ENCODE measurements around the gene CHTF18. TPM values are rescaled to one million over a fixed set of nuclear protein-coding genes. Genes with fewer than 3 reads are reported as not detected.
"Not testable (repeated sequence)": the region's sequence is repeated elsewhere in the genome, so short reads cannot be mapped to it uniquely, and the experiment has no call there.

Gene CHTF18
- 5.6 TPM for total RNA-seq
- long read RNA-seq, partial matches to known transcripts: 4 of 5 reads
- long read RNA-seq, other reads (novel, unspliced or antisense): 1 of 5 reads

DNA sequence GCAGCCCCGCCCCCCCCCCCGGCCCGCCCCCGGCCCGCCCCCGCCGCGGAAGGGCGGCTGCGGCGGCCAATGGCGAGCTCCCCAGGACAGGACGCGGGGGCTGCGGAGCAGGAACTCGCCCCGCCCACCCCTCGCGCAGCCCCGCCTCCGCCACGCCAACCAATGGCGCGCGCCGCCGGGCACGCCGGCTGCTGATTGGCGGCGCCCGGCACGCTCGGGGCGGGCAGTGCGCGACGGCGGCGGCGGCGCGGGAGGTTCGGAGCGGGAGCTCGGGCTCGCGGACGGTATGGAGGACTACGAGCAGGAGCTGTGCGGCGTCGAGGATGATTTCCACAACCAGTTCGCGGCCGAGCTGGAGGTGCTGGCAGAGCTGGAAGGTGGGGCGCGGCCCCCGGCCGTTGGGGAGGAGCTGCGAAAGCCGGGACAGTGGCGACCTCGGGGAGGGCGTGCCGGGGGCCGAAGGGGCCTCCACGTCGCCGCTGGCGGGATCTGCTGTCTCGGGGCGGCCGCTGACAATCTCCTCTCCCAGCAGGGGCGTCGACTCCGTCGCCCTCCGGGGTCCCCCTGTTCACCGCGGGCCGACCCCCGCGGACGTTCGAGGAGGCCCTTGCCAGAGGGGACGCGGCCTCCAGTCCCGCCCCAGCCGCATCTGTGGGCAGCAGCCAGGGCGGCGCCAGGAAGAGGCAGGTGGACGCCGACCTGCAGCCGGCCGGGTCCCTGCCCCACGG, at the start of gene CHTF18:
CHTF18 (plus strand) TSS at position 222 of the 728 bp plus-strand sequence; CDS start at position 287, 65 bp downstream.
- DNase-seq (ENCODE audit: low spot score): peak; percentile 98

DNA sequence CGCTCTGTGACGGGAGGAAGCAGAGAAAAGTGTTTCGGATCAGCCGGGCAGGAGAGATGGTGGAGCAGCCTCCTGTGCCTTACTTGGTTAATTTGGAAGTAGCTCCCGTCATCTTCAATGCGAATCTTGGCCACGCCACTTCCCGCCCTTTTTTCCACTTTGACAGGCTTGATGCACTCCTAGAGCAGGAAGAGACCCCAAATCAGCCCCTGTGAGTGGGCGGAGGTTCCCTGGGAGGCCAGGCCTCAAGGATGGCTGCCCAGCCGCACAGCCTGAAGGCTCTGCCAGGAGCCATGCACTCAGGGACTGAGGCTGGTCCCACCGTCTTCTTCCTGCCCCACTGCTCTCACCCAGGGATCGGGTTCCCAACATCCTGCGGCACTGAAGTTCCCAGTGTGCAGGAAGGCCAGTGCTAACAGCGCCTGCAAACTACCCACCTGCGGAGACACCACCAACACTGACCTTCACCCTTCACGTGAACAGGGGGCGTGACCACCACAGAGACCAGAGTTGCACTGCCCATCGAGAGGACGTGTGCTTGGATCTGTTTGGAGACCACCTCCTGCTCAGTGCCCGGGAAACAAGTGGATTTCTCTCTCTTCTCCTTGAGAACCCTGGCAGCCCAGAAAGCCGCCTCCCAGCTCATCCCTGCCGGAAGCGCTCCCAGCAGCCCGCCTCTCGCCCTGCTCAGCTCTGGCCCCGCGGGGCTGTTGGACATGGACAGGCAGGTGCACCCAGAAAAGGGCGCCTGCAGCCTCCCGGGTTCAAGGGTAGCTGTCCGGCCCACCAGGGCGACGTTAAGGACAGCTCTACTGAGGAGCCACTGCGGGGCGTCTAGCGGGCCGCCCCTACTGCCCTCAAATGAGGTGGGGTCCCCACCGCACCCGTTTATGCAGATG, 48.6 kb upstream of the CHTF18 start:
- no peak for DNase-seq (ENCODE audit: low spot score)

DNA sequence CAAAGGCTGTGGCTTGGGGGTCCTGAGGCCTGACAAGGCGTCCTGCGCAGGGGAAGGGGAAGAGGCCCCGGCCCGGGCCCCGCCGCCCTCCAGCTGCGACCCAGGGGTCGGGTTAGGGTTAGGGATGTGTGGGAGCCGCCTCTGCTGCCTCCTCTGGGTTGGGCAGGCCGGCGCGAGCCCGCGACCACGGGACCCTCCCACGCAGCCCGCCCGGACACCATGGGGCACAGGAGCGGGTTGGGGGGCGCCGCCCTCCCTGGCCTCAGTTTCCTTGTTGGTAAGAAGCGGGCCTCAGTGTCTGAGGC, 48.0 kb upstream of the CHTF18 start:
- DNase-seq (ENCODE audit: low spot score): no peak

DNA sequence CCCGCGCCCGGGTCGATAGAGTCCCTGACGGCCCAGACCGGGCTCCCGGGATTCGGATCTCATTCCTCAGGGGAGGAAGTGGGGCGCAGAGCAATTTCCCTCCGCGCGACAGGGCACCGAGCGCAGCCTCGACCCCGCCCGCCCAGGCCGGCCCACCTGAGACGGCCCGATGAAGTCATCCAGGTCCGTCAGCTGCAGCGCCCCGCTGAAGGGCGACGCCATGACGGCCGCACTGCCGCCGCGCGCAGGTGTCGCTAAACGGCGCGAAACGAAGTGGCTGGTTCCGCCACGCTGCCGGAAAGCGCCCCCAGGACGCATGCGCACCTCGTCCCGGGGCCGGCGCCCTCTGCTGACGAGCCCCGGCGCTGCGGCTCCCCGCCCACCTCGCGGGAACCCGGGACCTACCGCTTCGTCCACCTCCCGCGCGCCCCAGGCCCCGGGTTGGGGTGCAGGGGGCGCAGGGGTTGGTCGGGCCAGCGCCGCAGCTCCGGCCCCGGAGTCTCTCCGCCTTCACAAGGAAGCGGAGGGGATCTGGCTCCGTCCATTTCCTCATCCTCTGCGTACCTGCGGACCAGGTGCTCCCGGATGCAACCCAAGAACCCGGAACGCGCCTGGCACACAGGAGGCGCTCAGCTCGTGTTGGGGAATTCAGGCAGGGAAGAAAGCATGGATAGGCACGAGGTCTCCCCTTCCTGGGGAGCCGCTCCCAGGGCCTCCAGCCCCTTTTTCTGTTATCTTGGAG, 47.5 kb upstream of the CHTF18 start, which contains the start of gene CIAO3:
CIAO3 (minus strand) TSS at position 234 of the 742 bp plus-strand sequence; CDS start at position 222, 12 bp downstream.
- peak; percentile 98 for DNase-seq (ENCODE audit: low spot score)

- DNase-seq (ENCODE audit: low spot score): no peak
Observed at GRCh38 chr16:741986-742629, 46.3 kb upstream of the CHTF18 start.

DNA sequence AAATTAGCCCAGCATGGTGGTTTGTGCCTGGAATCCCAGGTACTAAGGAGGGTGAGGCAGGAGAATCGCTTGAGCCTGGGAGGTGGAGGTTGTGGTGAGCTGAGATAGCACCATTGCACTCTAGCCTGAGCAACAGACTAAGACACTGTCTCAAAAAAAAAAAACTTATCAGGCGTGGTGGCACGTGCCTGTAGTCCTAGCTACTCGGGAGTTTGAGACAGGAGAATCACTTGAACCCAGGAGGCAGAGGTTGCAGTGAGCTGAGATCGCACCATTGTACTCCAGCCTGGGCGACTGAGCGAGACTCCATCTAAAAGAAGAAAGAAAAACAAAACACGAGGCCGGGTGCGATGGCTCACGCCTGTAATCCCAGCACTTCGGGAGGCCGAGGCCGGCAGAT, 45.5 kb upstream of the CHTF18 start:
- not testable (repeated sequence) for DNase-seq (ENCODE audit: low spot score)

DNA sequence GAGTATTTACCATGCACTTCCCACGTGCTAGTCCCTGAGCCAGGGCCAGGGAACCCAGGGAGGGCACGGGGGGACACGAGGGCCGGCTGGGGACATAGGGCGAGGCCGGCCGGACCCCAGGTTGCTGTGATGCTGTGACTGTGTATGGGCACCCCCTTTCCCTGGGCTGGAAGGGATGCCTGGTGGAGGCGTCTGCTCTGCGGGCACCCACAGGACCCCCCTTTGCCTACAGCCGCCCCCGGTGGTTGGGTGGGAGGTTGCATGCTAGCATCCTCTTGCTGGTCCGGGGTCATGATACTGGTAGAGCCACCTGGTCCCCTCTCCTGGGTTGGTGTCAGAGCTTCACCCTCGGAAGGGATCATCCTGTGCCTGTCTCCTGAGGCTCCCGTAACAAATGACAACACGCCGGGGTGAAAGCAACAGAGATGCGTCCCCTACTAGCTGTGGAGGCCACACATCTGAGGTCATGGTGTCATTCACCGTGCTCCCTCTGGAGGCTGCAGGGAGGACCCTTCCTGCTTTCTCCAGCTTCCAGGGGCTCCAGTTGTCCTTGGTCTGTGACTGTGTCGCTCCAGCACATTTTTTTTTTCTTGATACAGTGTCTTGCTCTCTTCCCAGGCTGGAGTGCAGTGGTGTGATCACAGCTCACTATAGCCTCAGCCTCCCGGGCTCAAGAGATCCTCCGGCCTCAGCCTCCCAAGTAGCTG, 44.5 kb upstream of the CHTF18 start:
- DNase-seq (ENCODE audit: low spot score): no peak

DNA sequence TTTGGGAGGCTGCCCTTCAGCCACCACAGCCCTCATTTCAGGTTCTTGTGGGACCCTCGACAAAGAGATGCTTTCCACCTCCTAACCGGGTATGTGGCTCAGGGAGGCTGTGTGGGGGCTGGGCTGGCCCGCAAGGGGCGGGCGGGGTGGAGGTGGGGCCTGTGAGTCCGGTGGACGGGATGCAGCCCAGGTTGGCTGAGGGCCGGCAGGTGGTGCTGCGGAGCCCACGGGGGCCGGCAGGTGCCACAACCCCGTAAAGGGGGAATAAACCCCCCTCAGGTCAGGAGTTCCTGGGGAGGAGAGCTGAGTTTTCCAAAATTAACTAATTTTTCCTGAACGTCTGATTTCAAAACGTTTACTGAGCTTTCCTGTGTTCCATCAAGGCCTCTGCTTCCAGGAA, 42.7 kb upstream of the CHTF18 start:
- no peak for DNase-seq (ENCODE audit: low spot score)

- no peak for DNase-seq (ENCODE audit: low spot score)
Observed at GRCh38 chr16:746637-747036, 41.8 kb upstream of the CHTF18 start.

GRCh38 chr16:747978-748746, 40.3 kb upstream of the CHTF18 start:
- DNase-seq (ENCODE audit: low spot score): no peak

- no peak for DNase-seq (ENCODE audit: low spot score)
Observed at GRCh38 chr16:749010-749409, 39.4 kb upstream of the CHTF18 start.

GRCh38 chr16:750485-750884, 37.9 kb upstream of the CHTF18 start:
- no peak for DNase-seq (ENCODE audit: low spot score)

DNA sequence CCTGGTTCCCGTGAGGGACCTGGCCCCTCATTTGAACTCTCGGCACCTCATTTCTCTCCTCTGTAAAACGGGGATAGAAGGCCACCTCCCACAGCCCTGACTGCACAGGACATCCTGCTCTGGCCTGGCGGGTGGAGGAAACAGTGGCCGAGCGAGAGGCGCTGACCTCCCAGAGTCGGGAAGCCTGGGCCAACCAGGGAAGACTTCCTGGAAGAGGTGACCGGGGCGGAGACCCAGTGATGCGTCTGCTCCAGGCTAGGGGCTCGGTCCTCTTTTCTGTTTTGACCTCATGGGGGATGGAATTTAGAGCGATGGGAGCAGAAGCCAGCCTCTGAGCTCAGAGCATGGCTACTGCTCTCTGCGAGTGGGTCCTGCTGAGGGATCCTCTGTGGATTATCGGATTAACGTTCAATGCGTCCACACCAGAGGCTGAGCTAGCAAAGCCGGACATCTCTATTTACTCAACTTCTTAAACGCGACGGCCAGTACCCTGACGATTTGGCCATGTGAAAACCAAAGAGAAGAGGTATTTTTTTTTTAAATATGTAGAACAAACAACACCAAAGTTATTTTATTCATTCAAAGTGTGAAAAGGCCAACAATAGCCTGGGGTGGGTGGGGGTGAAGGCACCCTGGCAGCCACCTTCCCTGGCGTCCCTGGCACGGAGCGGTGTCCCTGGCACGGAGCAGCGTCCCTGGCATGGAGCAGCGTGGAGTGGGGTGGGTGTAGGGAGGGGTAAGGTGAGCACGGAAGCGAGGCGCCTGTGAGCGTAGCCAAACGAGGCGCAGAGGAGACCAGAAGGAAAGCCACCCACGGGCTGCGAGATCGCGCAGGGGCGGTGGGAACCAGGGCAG, 37.0 kb upstream of the CHTF18 start:
- DNase-seq (ENCODE audit: low spot score): no peak

GRCh38 chr16:752007-752312, 36.5 kb upstream of the CHTF18 start:
- DNase-seq (ENCODE audit: low spot score): no peak

DNA sequence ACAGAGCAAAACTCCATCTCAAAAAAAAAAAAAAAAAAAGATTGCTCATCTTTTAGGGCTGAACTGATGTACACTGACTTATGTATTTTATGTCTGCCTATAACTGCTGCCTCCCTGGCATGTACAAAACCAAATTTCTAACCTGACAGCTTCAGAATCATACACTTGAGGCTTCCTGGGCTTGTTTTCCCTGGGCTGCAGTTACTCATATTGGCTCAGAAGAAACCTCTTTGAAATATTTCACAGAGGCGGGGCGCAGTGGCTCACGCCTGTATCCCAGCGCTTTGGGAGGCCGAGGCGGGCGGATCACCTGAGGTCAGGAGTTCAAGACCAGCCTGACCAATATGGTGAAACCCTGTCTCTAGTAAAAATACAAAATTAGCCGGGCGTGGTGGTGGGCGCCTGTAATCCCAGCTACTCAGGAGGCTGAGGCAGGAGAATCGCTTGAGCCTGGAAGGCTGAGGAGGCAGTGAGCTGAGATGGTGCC, 34.3 kb upstream of the CHTF18 start:
- DNase-seq (ENCODE audit: low spot score): not testable (repeated sequence)

GRCh38 chr16:754656-755055, 33.8 kb upstream of the CHTF18 start:
- DNase-seq (ENCODE audit: low spot score): no peak

- DNase-seq (ENCODE audit: low spot score): no peak
Observed at GRCh38 chr16:756428-756827, 32.0 kb upstream of the CHTF18 start.

DNA sequence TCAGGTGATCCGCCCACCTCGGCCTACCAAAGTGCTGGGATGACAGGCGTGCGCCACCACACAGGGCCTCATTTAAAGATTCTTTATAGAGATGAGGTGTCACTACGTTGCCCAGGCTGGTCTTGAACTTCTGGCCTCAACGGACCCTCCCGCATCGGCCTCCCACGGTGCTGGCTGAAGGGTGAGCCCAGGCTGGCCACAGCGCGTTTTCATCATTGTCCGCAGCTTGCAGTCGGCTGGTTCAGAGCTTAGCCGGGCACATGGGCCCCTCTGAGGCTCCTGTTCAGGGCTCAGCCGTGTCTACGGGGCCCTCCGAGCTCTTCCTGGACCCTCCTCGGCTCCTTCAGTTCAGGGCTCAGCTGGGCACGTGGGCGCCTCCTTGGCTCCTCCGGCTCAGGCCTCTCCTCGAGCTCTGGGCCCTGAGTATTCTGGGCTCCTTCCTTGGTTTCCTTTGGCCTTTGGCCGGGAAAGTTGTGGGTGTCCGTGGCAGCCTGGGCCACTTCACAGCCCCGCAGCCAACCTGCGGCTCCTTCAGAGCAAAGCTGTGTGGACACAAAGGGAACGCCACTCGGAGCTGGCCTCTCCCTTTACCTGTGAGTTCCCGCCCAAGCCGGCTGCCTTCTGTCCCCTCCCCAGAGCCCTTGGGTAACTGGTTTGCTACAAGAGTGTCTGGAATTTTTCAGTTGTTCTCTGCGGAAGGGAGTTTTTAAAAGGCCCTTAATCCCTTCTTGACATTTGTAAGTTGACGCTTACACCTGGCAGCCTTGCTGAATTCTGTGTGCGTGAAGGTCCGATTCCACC, 29.1 kb upstream of the CHTF18 start:
- DNase-seq (ENCODE audit: low spot score): no peak
